Epithelial cell of proximal tubule (primary cell): ENCODE data around the gene SSTR1. TPM values are rescaled to one million over a fixed set of nuclear protein-coding genes. Genes with fewer than 3 reads are reported as not detected.

Experiments
- DNase-seq: peaks from one replicate; pipeline ENCODE4 v3.0.0-alpha.2; 2011; ENCODE audit warnings: low read depth
- H3K4me3 ChIP-seq: 2 replicates; pipeline ENCODE4 v1.5.1; 2011; ENCODE audit warnings: low read depth, mild to moderate bottlenecking, low read length
- total RNA-seq: library from RNA; depleted of rRNA; stranded (reverse); fragments of >200 nt; gene quantifications from 2 replicates; pipeline ENCODE4 v1.2.3, GENCODE V29; 2015
- TF ChIP-seq, protein P1 (sequence below): conservative IDR thresholded peaks from 2 replicates; pipeline ENCODE4 v1.5.1; 2012; ENCODE audit warnings: low read depth, mild to moderate bottlenecking, low read length

SSTR1 gene
- total RNA-seq, 1 donor from 2014 or later, result 0.06 TPM

DNA sequence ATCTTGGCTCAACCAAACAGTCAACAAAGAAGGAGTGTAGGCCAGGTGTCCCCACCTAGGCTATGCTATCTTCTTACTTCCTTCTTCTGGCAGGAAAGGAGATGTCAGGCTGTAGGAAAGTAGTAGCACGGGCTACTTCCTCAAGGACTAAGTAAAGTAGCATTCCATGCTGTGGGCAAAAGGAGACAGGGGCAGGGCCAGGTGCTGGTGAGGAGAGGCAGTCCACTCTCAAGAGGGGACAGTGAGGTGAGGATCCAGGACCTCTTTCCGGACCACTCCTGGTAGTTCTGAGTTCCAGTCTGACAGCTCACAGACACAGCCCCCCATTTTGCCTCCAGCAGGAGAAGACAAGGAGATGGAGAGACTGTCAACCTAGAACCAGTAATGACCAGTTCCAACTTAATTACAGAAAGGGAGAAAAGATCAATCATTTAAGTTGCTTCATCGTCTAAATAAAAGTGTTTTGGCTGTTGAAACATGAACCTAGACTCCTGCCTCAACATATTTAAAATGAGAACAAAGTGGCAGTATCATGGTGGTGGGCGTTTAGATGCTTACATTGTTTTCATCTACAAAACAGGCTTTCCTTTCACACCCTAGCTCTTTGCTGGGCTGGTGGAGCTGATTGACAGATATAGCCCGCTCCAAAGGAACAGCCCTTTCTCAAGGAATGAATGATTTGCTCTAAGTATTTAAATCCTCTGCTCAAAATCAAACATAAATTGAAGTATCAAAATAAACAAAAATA, 5.1 kb upstream of the SSTR1 start:
- no peak for DNase-seq
- H3K4me3 ChIP-seq, result no peak overlapping the region
- TF ChIP-seq, protein P1, sequence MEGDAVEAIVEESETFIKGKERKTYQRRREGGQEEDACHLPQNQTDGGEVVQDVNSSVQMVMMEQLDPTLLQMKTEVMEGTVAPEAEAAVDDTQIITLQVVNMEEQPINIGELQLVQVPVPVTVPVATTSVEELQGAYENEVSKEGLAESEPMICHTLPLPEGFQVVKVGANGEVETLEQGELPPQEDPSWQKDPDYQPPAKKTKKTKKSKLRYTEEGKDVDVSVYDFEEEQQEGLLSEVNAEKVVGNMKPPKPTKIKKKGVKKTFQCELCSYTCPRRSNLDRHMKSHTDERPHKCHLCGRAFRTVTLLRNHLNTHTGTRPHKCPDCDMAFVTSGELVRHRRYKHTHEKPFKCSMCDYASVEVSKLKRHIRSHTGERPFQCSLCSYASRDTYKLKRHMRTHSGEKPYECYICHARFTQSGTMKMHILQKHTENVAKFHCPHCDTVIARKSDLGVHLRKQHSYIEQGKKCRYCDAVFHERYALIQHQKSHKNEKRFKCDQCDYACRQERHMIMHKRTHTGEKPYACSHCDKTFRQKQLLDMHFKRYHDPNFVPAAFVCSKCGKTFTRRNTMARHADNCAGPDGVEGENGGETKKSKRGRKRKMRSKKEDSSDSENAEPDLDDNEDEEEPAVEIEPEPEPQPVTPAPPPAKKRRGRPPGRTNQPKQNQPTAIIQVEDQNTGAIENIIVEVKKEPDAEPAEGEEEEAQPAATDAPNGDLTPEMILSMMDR, result no peak

DNA sequence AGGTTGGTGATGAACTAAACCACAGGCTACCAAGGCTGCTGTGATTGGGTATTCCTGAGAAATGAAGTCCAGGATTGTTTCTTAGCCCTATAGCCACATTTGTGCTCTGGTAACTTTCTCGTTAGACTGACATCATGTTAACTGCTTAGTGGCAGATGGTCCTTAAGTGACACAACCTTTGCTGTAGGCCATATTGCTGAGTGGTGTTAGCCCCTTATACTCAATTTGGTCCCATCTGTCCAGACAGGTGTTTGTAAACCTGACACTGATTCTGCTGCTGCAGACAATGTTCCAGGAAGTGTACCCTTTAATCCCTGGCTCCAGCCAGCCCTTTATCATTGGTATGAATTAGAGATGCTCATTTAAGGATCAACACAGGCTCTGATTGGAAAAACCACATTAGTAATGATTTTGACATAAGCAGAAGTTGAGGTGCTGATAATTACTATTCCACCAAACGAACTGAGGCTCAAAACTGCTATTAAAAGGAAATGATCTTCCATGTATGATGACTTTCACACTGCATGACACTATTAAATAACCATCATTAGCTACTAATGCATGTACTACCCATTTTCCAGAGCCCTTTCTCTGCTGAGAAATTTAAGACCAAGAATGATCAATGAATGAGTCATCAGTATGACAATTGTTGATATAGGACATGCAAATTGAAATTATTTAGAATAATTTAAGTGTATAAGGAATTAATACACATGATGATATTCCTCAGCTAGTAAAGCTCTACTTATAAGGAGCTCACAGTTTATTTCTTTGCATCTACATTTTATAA, 3.6 kb upstream of the SSTR1 start:
- no peak overlapping the region for H3K4me3 ChIP-seq
- TF ChIP-seq, protein P1, result no peak
- no peak for DNase-seq

DNA sequence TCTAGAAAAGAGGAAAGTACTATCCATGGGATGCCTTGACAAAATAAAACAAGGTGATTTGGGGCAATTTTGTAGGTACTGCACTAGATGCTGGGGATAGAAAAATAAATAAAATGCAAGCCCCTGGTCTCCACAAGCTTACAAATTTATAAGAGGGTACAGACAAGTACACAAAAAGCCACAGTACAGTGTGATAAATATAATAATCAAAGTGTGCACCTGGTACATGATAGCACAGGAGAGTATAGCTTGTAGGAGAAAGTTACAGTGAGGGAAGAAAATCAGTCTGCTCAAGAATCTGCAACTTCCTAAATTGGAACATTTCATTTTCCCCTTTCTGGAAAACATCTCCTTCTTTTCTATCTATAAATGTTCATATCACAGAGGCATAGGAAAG, 3.0 kb upstream of the SSTR1 start:
- no peak for DNase-seq
- H3K4me3 ChIP-seq, result no peak overlapping the region
- TF ChIP-seq, protein P1, result no peak

DNA sequence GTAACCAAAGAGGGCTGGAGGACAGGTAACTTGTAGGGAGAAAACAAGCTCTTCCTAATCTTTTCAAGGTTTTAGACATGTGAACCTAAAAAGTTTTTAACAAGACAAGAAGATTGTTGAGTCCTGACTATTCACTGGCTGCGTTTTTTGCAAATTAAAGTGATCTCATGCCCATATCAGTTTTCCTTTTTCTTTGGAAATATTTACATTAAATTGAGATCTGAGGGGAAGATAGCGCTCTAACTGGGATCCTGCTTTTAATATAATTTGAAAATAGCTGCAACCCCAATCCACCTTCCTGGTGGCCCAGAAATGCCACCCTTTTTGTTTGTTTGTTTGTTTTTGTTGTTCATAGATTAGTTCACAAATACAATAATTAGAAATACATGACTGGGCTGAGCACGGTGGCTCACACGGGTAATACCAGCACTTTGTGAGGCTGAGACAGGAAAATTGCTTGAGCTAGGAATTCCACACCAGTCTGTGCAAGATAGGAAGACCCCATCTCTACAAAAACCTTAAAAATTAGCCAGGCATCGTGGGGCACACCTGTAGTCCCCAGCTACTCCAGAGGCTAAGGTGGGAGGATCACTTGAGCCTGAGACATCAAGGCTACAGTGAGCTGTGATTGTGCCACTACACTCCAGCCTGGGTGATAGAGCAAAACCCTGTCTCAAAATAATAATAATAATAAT, 2.4 kb upstream of the SSTR1 start:
- H3K4me3 ChIP-seq, result no peak overlapping the region
- TF ChIP-seq, protein P1, result no peak
- DNase-seq, result no peak

DNA sequence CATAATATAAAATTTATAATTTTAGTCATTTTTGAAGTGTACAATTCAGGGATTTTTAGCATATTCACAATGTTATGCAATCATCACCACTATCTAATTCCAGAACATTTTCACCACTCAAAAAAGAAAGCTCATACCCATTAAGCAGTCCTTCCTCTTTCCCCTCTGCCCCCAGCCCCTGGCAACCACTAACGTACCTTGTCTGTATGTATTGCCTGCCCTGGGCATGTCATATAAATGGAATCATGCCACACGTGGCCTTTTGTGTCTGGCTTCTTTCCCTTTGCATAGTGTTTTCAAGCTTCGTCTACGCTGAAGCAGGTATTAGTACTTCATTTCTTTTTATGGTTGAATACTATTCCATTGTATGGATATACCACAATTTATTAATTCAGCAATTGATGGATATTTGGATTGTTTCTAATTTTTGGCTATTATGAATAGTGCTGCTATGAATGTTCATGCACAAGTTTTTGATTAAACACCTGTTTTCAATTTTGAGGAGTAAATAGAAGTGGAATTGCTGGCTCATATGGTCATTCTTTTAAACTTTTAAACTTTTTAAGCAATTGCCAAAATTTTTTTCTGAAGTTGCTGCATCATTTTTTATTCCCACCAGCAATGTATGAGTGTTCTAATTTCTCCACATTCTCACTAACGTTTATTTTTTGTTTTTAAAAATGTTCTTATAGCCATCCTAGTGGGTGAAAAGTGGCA, 1.6 kb upstream of the SSTR1 start:
- no peak overlapping the region for H3K4me3 ChIP-seq
- no peak for DNase-seq
- TF ChIP-seq, protein P1, result no peak

DNA sequence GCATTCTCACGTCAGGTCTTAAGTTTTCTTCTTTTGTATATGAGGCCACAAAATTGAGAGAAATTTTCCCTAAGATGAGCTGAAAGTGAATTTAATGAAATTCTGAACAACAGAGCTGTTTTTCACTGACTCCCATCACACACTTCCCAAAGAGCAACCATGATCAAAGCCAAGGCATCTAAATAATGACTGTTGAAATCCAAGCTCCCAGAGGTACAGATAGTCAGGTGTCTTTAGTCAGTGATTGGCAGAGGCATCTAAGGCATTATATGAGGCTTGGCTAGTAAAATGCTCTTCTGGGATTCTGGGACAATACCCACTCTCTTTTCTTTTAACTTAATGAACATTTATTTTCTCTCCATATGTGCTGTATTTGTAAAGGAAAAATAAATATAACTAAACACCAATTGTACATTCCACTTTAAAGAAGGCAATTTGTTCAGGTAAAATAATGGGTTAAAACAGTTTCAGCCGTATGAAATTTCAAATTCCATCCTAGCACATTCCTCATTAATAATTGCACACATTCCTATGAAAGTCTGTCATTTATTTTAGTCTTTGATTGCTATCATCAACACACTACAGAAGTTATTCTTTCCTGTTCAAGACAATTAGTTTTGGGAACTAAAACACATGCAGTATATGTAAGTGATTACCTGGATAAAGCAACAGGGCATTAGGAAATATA, 871 bp upstream of the SSTR1 start:
- TF ChIP-seq, protein P1, result no peak
- H3K4me3 ChIP-seq, result no peak overlapping the region
- DNase-seq, result no peak
